Mesendoderm (in vitro differentiated cells): ENCODE measurements around the gene PHYHD1.

ENCODE experiments used
- DNase-seq: peaks from one replicate; pipeline ENCODE4 v3.0.0; 2013
- H2AK5ac ChIP-seq: 2 replicates; pipeline ENCODE4 v1.6.1; 2013; ENCODE audit warnings: low read length, inconsistent platforms
- H2BK120ac ChIP-seq: 2 replicates; pipeline ENCODE4 v1.6.1; 2013; ENCODE audit warnings: low read depth, mild to moderate bottlenecking, low read length, moderate library complexity, mixed read lengths
- H2BK15ac ChIP-seq: replicated peaks from 2 replicates; pipeline ENCODE4 v1.6.1; 2013; ENCODE audit warnings: low read depth, mild to moderate bottlenecking, moderate library complexity
- H2BK5ac ChIP-seq: 2 replicates; pipeline ENCODE4 v1.6.1; 2013; ENCODE audit warnings: low read length, inconsistent platforms
- H3K18ac ChIP-seq: 2 replicates; pipeline ENCODE4 v1.6.1; 2013; ENCODE audit warnings: mild to moderate bottlenecking, low read length, mixed read lengths
- H3K23ac ChIP-seq: one replicate; pipeline ENCODE4 v1.6.1; 2013; ENCODE audit warnings: low read length
- H3K27ac ChIP-seq: 2 replicates; pipeline ENCODE4 v1.5.1; 2013; ENCODE audit warnings: low read depth, mild to moderate bottlenecking, inconsistent platforms, low read length, moderate library complexity
- H3K27me3 ChIP-seq: 2 replicates; pipeline ENCODE4 v1.6.1; 2013; ENCODE audit warnings: low read length, control low read depth, mild to moderate bottlenecking, inconsistent platforms; ENCODE audit not compliant: insufficient read depth, poor library complexity
- H3K36me3 ChIP-seq: 2 replicates; pipeline ENCODE4 v1.6.1; 2013; ENCODE audit warnings: low read length, inconsistent platforms; ENCODE audit not compliant: control insufficient read depth, insufficient read depth
- H3K4ac ChIP-seq: one replicate; pipeline ENCODE4 v1.6.1; 2013; ENCODE audit warnings: low read depth, mild to moderate bottlenecking, low read length, moderate library complexity
- H3K4me1 ChIP-seq: 2 replicates; pipeline ENCODE4 v1.6.1; 2013; ENCODE audit warnings: low read depth, low read length, inconsistent platforms; ENCODE audit not compliant: control insufficient read depth
- H3K4me2 ChIP-seq: 2 replicates; pipeline ENCODE4 v1.6.1; 2013; ENCODE audit warnings: low read length
- H3K4me3 ChIP-seq: 2 replicates; pipeline ENCODE4 v1.5.1; 2013; ENCODE audit warnings: mild to moderate bottlenecking, low read length
- H3K56ac ChIP-seq: one replicate; pipeline ENCODE4 v1.6.1; 2013; ENCODE audit warnings: low read length
- H3K79me1 ChIP-seq: 2 replicates; pipeline ENCODE4 v1.6.1; 2013; ENCODE audit warnings: low read length, inconsistent platforms
- H3K79me2 ChIP-seq: 2 replicates; pipeline ENCODE4 v1.6.1; 2013; ENCODE audit warnings: mild to moderate bottlenecking, low read length; ENCODE audit not compliant: control insufficient read depth, insufficient read depth
- H3K9ac ChIP-seq: 2 replicates; pipeline ENCODE4 v1.6.1; 2013; ENCODE audit warnings: low read length, inconsistent platforms
- H4K5ac ChIP-seq: one replicate; pipeline ENCODE4 v1.6.1; 2013; ENCODE audit warnings: low read length
- H4K8ac ChIP-seq: one replicate; pipeline ENCODE4 v1.6.1; 2013; ENCODE audit warnings: low read depth, mild to moderate bottlenecking, control low read depth, low read length, moderate library complexity
- WGBS: extraction: QIAGEN DNeasy Blood & Tissue Kit; methylation state at CpG from one replicate; pipeline ENCODE4 v1.1.7; 2013; ENCODE audit warnings: low lambda C conversion rate, missing lambda C conversion rate; ENCODE audit not compliant: insufficient coverage; ENCODE audit errors: extremely low coverage; 5-methylcytosine and 5-hydroxymethylcytosine counted together

The PHYHD1 gene

DNA sequence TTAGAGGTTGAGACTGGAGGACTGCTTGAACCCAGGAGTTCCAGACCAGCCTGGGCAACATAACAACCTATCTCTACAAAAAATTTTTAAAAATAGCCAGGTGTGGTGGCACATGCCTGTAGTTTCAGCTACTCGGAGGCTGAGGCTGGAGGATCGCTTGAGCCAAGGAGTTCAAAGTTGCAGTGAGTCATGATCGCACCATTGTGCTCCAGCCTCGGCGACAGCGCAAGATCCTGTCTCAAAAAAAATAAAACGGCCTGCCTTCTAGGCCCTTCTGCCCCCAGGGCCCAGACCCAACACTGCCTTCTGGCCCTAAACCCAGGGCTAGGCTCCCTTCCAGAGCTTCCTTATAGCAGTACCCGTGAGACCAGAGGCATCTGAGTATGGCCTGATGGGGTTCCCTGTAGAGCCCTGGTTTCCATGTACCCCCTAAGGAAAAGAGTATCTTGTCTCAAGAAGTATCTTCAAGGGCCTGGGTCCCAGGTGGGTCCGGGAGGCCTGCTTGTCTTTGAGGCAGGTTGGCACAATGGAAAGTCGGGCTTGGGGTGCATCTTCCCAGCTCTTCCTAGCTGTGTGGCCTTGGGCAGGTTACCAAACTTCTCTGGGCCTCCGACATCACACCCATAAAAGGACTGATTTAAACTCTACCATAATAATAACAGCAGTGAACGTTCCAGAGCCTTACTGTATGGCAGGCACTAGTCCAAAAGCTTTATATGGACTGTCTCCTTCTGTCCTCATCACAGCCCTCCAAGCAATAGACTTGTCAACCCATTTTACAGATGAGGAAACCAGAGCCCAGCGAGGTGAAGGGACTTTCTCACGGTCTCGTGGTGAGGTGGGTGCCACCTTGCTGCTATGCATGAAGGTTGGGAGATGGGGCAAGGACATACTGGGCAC lies 29.2 kb upstream of the PHYHD1 start:
- Histone ChIP-seq H4K5ac (no peak overlapping the region), H3K23ac (no peak overlapping the region), H2BK120ac (no peak overlapping the region), H4K8ac (no peak overlapping the region), H2BK5ac (no peak overlapping the region), H3K27ac (no peak overlapping the region), H2AK5ac (no peak overlapping the region), H2BK15ac (no peak overlapping the region), H3K56ac (no peak overlapping the region), H3K79me2 (peaks cover 41% of the 10 kb centered on the region), H3K27me3 (no peaks in the 10 kb centered on the region), H3K4me2 (no peak overlapping the region), H3K4me3 (no peak overlapping the region), H3K4me1 (peaks cover 13% of the 10 kb centered on the region), H3K4ac (no peak overlapping the region), H3K36me3 (peaks cover 19% of the 10 kb centered on the region), H3K79me1 (peaks cover 33% of the 10 kb centered on the region), H3K18ac (no peak overlapping the region), H3K9ac (no peak overlapping the region)
- no peak for DNase-seq
- no CpG with 5 or more reads among the region's 15 CpGs for WGBS

DNA sequence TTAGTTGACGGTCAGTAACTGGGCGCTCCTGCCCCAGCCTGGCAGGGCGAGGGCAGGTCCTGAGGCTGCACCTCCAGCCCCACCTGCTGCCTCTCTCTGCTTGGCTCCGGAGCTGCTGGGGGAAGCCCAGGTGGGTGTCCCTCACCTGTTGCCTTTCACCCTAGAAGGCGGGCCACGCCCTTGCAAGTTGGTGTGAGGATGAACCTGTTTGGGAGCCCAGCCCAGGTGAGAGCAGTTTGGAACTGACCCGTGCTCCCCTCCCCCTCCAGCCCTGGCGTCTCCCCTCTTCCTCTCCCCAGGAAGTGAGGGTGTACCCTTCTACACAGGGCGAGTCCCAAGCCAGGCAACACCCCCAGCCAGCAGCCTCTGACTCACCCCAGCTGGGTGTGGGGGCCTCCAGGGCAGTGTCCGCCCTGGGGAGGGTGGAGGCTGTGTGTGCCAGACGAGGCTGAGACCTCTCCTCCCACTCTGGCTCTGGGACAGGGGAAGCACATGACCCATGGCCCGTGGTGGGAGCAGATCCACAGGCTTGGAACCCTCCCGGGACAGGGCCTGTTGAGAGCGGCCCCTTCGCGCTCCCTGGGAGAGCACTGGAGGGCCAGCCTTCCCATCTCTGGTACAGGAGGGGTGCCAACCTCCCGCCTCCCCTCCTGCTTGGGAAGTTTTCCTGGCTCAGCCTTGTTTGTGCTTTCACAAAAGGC lies 28.4 kb upstream of the PHYHD1 start:
- Histone ChIP-seq H3K4me1 (peaks cover 11% of the 10 kb centered on the region), H3K79me2 (peaks cover 40% of the 10 kb centered on the region), H3K23ac (no peak overlapping the region), H3K18ac (no peak overlapping the region), H3K79me1 (peaks cover 32% of the 10 kb centered on the region), H2BK120ac (no peak overlapping the region), H3K4ac (no peak overlapping the region), H3K36me3 (peaks cover 18% of the 10 kb centered on the region), H3K9ac (no peak overlapping the region), H3K4me3 (no peak overlapping the region), H4K8ac (no peak overlapping the region), H3K27me3 (no peaks in the 10 kb centered on the region), H4K5ac (no peak overlapping the region), H2AK5ac (no peak overlapping the region), H2BK5ac (no peak overlapping the region), H3K4me2 (no peak overlapping the region), H3K27ac (no peak overlapping the region), H3K56ac (no peak overlapping the region), H2BK15ac (no peak overlapping the region)
- DNase-seq = no peak
- no CpG with 5 or more reads among the region's 17 CpGs for WGBS

DNA sequence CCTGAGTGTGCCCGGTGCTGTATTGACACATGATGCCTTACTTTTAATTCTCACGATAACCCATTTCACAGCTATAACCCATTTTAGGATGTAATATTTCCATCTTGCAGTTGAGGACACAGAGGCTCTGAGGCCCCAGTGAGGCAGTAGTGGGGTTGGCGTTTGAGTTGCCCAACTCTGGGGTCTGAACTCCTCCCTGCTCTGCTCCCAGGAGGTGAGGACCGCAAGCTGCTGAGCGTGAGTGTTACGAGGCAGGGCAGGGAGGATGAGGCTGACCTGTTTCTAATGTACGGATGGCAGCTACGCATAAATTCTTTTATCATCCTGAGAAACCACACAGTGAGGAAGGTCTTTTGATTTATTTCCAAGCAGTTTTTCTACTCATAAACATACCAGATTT lies 27.4 kb upstream of the PHYHD1 start:
- Histone ChIP-seq H2BK120ac (no peak overlapping the region), H3K4me3 (no peak overlapping the region), H4K8ac (no peak overlapping the region), H3K36me3 (peaks cover 18% of the 10 kb centered on the region), H3K18ac (no peak overlapping the region), H3K79me1 (peaks cover 31% of the 10 kb centered on the region), H3K27ac (no peak overlapping the region), H3K4ac (no peak overlapping the region), H3K4me2 (no peak overlapping the region), H3K9ac (no peak overlapping the region), H3K79me2 (peaks cover 36% of the 10 kb centered on the region), H2AK5ac (no peak overlapping the region), H4K5ac (no peak overlapping the region), H3K4me1 (peaks cover 8% of the 10 kb centered on the region), H2BK5ac (no peak overlapping the region), H3K56ac (no peak overlapping the region), H2BK15ac (no peak overlapping the region), H3K27me3 (no peaks in the 10 kb centered on the region), H3K23ac (no peak overlapping the region)
- DNase-seq = no peak
- WGBS = no CpG with 5 or more reads among the region's 8 CpGs

DNA sequence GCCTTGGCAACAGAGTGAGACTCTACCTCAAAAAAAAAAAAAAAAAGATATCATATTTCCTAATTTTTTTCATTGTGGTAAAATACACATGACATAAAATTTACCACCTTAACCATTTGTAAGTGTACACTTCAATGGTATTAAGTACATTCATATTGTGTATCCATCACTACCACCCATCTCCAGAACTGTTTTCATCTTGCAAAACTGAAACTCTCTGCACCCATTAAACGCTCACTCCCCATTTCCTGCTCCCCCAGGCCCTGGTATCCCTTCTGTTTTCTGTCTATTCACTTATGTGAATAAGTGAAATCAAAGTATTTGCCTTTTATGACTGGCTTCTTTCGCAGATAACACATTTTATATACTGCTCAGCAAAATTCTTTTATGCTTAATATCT lies 26.0 kb upstream of the PHYHD1 start:
- Histone ChIP-seq H3K27ac (no peak overlapping the region), H3K27me3 (no peaks in the 10 kb centered on the region), H3K4me3 (no peak overlapping the region), H3K79me2 (peaks cover 35% of the 10 kb centered on the region), H3K79me1 (peaks cover 27% of the 10 kb centered on the region), H3K9ac (no peak overlapping the region), H3K4me1 (no peaks in the 10 kb centered on the region), H2BK120ac (no peak overlapping the region), H3K18ac (no peak overlapping the region), H2BK5ac (no peak overlapping the region), H3K56ac (no peak overlapping the region), H2BK15ac (no peak overlapping the region), H3K4ac (no peak overlapping the region), H4K5ac (no peak overlapping the region), H3K4me2 (no peak overlapping the region), H2AK5ac (no peak overlapping the region), H4K8ac (no peak overlapping the region), H3K23ac (no peak overlapping the region), H3K36me3 (peaks cover 16% of the 10 kb centered on the region)
- WGBS = no CpG with 5 or more reads among the region's 2 CpGs
- DNase-seq = no peak

DNA sequence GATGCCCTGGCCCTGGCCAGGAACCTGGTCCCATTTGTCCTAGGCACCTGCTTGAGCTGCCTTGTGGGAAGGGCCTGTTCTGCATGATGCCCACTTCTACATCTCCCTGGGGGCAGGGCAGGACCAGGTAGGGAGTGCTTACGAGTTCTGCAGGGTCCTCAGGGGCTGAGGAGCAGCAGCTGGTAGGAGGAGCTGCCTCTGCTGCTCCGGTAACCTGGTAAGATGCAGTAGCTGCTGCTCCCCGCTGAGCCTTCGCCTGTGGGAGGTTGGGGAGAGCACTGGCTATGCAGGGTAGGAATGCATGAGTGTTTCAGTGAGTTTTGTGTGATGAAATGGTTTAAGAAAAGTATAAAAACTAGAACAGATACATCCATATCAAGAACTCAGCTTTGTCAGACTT lies 25.2 kb upstream of the PHYHD1 start:
- Histone ChIP-seq H3K9ac (no peak overlapping the region), H3K79me2 (peaks cover 29% of the 10 kb centered on the region), H3K4me1 (no peaks in the 10 kb centered on the region), H3K18ac (no peak overlapping the region), H3K4me3 (no peak overlapping the region), H3K56ac (no peak overlapping the region), H3K4me2 (no peak overlapping the region), H2BK15ac (no peak overlapping the region), H4K5ac (no peak overlapping the region), H4K8ac (no peak overlapping the region), H3K36me3 (peaks cover 13% of the 10 kb centered on the region), H3K23ac (no peak overlapping the region), H3K27me3 (no peaks in the 10 kb centered on the region), H3K27ac (no peak overlapping the region), H2AK5ac (no peak overlapping the region), H2BK5ac (no peak overlapping the region), H2BK120ac (no peak overlapping the region), H3K4ac (no peak overlapping the region), H3K79me1 (peaks cover 23% of the 10 kb centered on the region)
- no CpG with 5 or more reads among the region's 4 CpGs for WGBS
- peak; percentile 52 for DNase-seq
